SK-N-SH treated with all-trans-retinoic acid at 6 μM for 48 hours (cell line): ENCODE results near the gene CHTF18.

Experiments
- CSDC2 ChIP-seq: fragments of 250-450 bp; sonication (Bioruptor Pico); IDR thresholded peaks from 2 replicates; pipeline ENCODE4 v1.5.0; 2020; ENCODE audit warnings: mild to moderate bottlenecking, moderate library complexity
- ESRRG ChIP-seq: fragments of 250-450 bp; sonication (Bioruptor Pico); IDR thresholded peaks from 2 replicates; pipeline ENCODE4 v1.6.1; 2021; ENCODE audit warnings: mild to moderate bottlenecking
- SNAI2 ChIP-seq: fragments of 250-450 bp; sonication (Bioruptor Pico); IDR thresholded peaks from 2 replicates; pipeline ENCODE4 v1.5.0; 2020; ENCODE audit warnings: mild to moderate bottlenecking, moderate library complexity
- TCF4 ChIP-seq: fragments of 250-450 bp; sonication (Bioruptor Pico); IDR thresholded peaks from 2 replicates; pipeline ENCODE4 v1.8.0; 2021; ENCODE audit warnings: mild to moderate bottlenecking, moderate library complexity, borderline replicate concordance
- TOX ChIP-seq: fragments of 250-450 bp; sonication (Bioruptor Pico); IDR thresholded peaks from 2 replicates; pipeline ENCODE4 v1.8.0; 2021; ENCODE audit warnings: mild to moderate bottlenecking, moderate library complexity, borderline replicate concordance
- ZFP3 ChIP-seq: fragments of 250-450 bp; sonication (Bioruptor Pico); IDR thresholded peaks from 2 replicates; pipeline ENCODE4 v1.5.0; 2020; ENCODE audit warnings: mild to moderate bottlenecking, moderate library complexity
- ZFP30 ChIP-seq: fragments of 450-650 bp; formaldehyde crosslinking; IDR thresholded peaks from 2 replicates; pipeline ENCODE4 v1.5.0; 2022; ENCODE audit warnings: mild to moderate bottlenecking, moderate library complexity
- ZNF565 ChIP-seq: fragments of 450-650 bp; formaldehyde crosslinking; conservative IDR thresholded peaks from 2 replicates; pipeline ENCODE4 v1.5.0; 2020; ENCODE audit warnings: low read depth, mild to moderate bottlenecking, moderate library complexity
- ZNF8 ChIP-seq: fragments of 450-650 bp; formaldehyde crosslinking; IDR thresholded peaks from 2 replicates; pipeline ENCODE4 v1.5.0; 2020; ENCODE audit warnings: mild to moderate bottlenecking, moderate library complexity
- TF ChIP-seq, protein P1 (sequence below): fragments of 250-450 bp; sonication (Bioruptor Pico); IDR thresholded peaks from 2 replicates; pipeline ENCODE4 v1.8.0; 2020; ENCODE audit warnings: mild to moderate bottlenecking, moderate library complexity, borderline replicate concordance
- TF ChIP-seq, protein P2 (sequence below): fragments of 250-450 bp; sonication (Bioruptor Pico); IDR thresholded peaks from 2 replicates; pipeline ENCODE4 v1.5.0; 2020; ENCODE audit warnings: mild to moderate bottlenecking, moderate library complexity
- TF ChIP-seq, protein P3 (sequence below): fragments of 250-450 bp; sonication (Bioruptor Pico); IDR thresholded peaks from 2 replicates; pipeline ENCODE4 v1.5.1; 2021; ENCODE audit warnings: mild to moderate bottlenecking, moderate library complexity

DNA sequence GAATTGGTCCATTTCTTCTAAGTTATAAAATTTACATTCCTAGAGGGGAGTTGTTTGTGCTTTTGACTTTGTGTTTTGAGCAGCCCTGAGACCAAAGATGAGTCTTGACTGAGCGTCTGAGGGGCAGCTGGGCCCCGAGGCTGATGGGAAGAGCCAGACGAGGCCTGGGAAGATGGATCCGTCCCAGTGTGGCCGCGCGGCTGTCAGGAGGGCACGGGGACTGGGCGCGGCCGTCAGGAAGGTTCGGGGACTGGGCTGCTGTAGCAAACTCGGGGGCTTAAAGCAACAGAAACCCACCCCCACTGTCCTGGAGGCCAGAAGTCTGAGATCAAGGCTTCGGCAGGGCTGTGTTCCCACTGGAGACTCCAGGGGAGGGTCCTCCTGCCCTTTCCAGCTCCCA lies 50.3 kb downstream of the CHTF18 start:
- TF ChIP-seq, protein P1, sequence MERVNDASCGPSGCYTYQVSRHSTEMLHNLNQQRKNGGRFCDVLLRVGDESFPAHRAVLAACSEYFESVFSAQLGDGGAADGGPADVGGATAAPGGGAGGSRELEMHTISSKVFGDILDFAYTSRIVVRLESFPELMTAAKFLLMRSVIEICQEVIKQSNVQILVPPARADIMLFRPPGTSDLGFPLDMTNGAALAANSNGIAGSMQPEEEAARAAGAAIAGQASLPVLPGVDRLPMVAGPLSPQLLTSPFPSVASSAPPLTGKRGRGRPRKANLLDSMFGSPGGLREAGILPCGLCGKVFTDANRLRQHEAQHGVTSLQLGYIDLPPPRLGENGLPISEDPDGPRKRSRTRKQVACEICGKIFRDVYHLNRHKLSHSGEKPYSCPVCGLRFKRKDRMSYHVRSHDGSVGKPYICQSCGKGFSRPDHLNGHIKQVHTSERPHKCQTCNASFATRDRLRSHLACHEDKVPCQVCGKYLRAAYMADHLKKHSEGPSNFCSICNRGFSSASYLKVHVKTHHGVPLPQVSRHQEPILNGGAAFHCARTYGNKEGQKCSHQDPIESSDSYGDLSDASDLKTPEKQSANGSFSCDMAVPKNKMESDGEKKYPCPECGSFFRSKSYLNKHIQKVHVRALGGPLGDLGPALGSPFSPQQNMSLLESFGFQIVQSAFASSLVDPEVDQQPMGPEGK (CRISPR knock-in tag): no peak
- TF ChIP-seq CSDC2 (CRISPR knock-in tag) (no peak), ZFP3 (no peak), ZNF8 (no peak), ZNF565 (CRISPR knock-in tag) (no peak), TCF4 (CRISPR knock-in tag) (no peak), TOX (CRISPR knock-in tag) (no peak), SNAI2 (CRISPR knock-in tag) (no peak), ESRRG (no peak), ZFP30 (no peak)
- TF ChIP-seq, protein P2, sequence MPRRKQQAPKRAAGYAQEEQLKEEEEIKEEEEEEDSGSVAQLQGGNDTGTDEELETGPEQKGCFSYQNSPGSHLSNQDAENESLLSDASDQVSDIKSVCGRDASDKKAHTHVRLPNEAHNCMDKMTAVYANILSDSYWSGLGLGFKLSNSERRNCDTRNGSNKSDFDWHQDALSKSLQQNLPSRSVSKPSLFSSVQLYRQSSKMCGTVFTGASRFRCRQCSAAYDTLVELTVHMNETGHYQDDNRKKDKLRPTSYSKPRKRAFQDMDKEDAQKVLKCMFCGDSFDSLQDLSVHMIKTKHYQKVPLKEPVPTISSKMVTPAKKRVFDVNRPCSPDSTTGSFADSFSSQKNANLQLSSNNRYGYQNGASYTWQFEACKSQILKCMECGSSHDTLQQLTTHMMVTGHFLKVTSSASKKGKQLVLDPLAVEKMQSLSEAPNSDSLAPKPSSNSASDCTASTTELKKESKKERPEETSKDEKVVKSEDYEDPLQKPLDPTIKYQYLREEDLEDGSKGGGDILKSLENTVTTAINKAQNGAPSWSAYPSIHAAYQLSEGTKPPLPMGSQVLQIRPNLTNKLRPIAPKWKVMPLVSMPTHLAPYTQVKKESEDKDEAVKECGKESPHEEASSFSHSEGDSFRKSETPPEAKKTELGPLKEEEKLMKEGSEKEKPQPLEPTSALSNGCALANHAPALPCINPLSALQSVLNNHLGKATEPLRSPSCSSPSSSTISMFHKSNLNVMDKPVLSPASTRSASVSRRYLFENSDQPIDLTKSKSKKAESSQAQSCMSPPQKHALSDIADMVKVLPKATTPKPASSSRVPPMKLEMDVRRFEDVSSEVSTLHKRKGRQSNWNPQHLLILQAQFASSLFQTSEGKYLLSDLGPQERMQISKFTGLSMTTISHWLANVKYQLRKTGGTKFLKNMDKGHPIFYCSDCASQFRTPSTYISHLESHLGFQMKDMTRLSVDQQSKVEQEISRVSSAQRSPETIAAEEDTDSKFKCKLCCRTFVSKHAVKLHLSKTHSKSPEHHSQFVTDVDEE (CRISPR knock-in tag): no peak
- TF ChIP-seq, protein P3, sequence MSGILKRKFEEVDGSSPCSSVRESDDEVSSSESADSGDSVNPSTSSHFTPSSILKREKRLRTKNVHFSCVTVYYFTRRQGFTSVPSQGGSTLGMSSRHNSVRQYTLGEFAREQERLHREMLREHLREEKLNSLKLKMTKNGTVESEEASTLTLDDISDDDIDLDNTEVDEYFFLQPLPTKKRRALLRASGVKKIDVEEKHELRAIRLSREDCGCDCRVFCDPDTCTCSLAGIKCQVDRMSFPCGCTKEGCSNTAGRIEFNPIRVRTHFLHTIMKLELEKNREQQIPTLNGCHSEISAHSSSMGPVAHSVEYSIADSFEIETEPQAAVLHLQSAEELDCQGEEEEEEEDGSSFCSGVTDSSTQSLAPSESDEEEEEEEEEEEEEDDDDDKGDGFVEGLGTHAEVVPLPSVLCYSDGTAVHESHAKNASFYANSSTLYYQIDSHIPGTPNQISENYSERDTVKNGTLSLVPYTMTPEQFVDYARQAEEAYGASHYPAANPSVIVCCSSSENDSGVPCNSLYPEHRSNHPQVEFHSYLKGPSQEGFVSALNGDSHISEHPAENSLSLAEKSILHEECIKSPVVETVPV: no peak
